Ascending aorta (tissue), 2 donors: ENCODE measurements around the gene CLDN7. TPM values are rescaled to one million over a fixed set of nuclear protein-coding genes. Genes with fewer than 3 reads are reported as not detected.

ENCODE experiments used
- DNase-seq, 2 donors: peaks; one replicate each; pipeline ENCODE4 v3.0.0-alpha.2; 2019; ENCODE audit warnings: low spot score in 2 of 2
- H3K27ac ChIP-seq, 2 donors: fragments of 200-600 bp; sonication (generic); one replicate each; pipeline ENCODE4 v1.5.1; 2016 to 2017; ENCODE audit warnings: mild to moderate bottlenecking in 1 of 2
- H3K27me3 ChIP-seq: fragments of 200-600 bp; sonication (generic); one replicate; pipeline ENCODE4 v1.5.1; 2017
- H3K36me3 ChIP-seq, 2 donors: fragments of 200-600 bp; sonication (generic); one replicate each; pipeline ENCODE4 v1.5.1; 2016
- H3K4me1 ChIP-seq, 2 donors: fragments of 200-600 bp; sonication (generic); one replicate each; pipeline ENCODE4 v1.5.1; 2016 to 2017; ENCODE audit warnings: mild to moderate bottlenecking in 1 of 2
- H3K4me3 ChIP-seq, 2 donors: fragments of 200-600 bp; sonication (generic); one replicate each; pipeline ENCODE4 v1.5.1; 2016 to 2017; ENCODE audit warnings: mild to moderate bottlenecking in 1 of 2
- H3K9me3 ChIP-seq, 2 donors: fragments of 200-600 bp; sonication (generic); one replicate each; pipeline ENCODE4 v1.5.1; 2016
- CTCF ChIP-seq, 3 experiments: fragments of 200-600 bp in 2 of 3; fragments of 450-650 bp in 1 of 3; sonication (generic) in 2 of 3; IDR thresholded peaks; one replicate each; pipeline ENCODE4 v1.5.1; 2016 to 2019; ENCODE audit warnings: antibody characterized with exemption in 3 of 3, mild to moderate bottlenecking in 1 of 3, moderate library complexity in 1 of 3
- intact Hi-C: fragments of 100-400 bp; cut with DNase I; formaldehyde crosslinking; loops from one replicate; pipeline ENCODE4 v1.15.1; 2023
- total RNA-seq: library from RNA; depleted of rRNA; stranded (reverse); fragments of >200 nt; gene quantifications from one replicate; pipeline ENCODE4 v1.1.0, GENCODE V29; 2016

Gene CLDN7
- total RNA-seq, 1 donor from 2014 or later: not detected

- H3K4me1 ChIP-seq: peaks cover 3 to 28% of the 10 kb centered on the region in 2 donors
- no peak for DNase-seq
- peak overlapping the region; percentile 76 to 99 for H3K4me3 ChIP-seq
- no peaks in the 10 kb centered on the region for H3K27me3 ChIP-seq
- peaks cover 34 to 35% of the 10 kb centered on the region in 2 donors for H3K36me3 ChIP-seq
- intact Hi-C loops: loop anchor here (1.0 to 5.0 kb wide), 4 partner anchors 43 to 379 kb away; partner anchors contain the start of genes ELP5, PHF23, TP53 and WRAP53
- peak overlapping the region; percentile 97 to 100 for H3K27ac ChIP-seq
- no peaks in the 10 kb centered on the region for H3K9me3 ChIP-seq
- no peak for TF ChIP-seq CTCF (IDR thresholded peaks at IDR 0.05)
Measured at GRCh38 chr17:7307686-7308624, 45.7 kb upstream of the CLDN7 start.

GRCh38 chr17:7306911-7307685 is 44.8 kb upstream of the CLDN7 start, which contains the start of gene EIF5A:
EIF5A (plus strand) TSS chr17:7307628; CDS start chr17:7309636, 2,008 bp downstream.
- Histone ChIP-seq H3K27ac (peak within 1 kb of the TSS; percentile 97 to 100), H3K4me3 (peak within 1 kb of the TSS; percentile 76 to 99), H3K4me1 (peaks cover 3 to 26% of the 10 kb centered on the region in 2 donors), H3K36me3 (peaks cover 25 to 27% of the 10 kb centered on the region in 2 donors), H3K27me3 (no peaks in the 10 kb centered on the region), H3K9me3 (no peaks in the 10 kb centered on the region)
- no peak for TF ChIP-seq CTCF (IDR thresholded peaks at IDR 0.05)
- intact Hi-C loops: loop anchor here (1.0 to 5.0 kb wide), 3 partner anchors 54 to 380 kb away; partner anchors contain the start of genes ELP5, PHF23, TP53 and WRAP53
- DNase-seq: peak; percentile 98 to 99

GRCh38 chr17:7304179-7304578 is 41.9 kb upstream of the CLDN7 start:
- H3K27ac ChIP-seq: no peak overlapping the region
- intact Hi-C loops: no loop called here
- DNase-seq: no peak
- H3K4me3 ChIP-seq: no peak overlapping the region
- TF ChIP-seq CTCF (IDR thresholded peaks at IDR 0.05): no peak
- H3K9me3 ChIP-seq: no peaks in the 10 kb centered on the region
- H3K36me3 ChIP-seq: no peaks in the 10 kb centered on the region
- H3K4me1 ChIP-seq: peaks cover 0 to 9% of the 10 kb centered on the region in 2 donors
- no peaks in the 10 kb centered on the region for H3K27me3 ChIP-seq

GRCh38 chr17:7296189-7296861 is 34.0 kb upstream of the CLDN7 start:
- peak in 1 of 2 donors; percentile 89 for DNase-seq
- intact Hi-C loops: loop anchor here (1.0 to 5.0 kb wide), 2 partner anchors 16 to 249 kb away; no protein-coding TSS in a partner anchor

More at GRCh38 chr17:7296189-7296861, 34.0 kb upstream of the CLDN7 start:
- H3K36me3 ChIP-seq: no peaks in the 10 kb centered on the region
- H3K4me1 ChIP-seq: peaks cover 4 to 22% of the 10 kb centered on the region in 2 donors
- H3K4me3 ChIP-seq: peak overlapping the region in 1 of 2 donors; percentile 33
- peak; percentile 95 to 97 (median 96) for TF ChIP-seq CTCF (IDR thresholded peaks at IDR 0.05)
- H3K27ac ChIP-seq: peak overlapping the region in 1 of 2 donors; percentile 34
- H3K27me3 ChIP-seq: peaks cover 8% of the 10 kb centered on the region
- no peaks in the 10 kb centered on the region for H3K9me3 ChIP-seq
